CD4-positive, alpha-beta T cell (primary cell): ENCODE results near the gene SNX8. TPM values are rescaled to one million over a fixed set of nuclear protein-coding genes. Genes with fewer than 3 reads are reported as not detected.

Experiments used
- ATAC-seq: fragments of 200-7000 bp; cut with Tn5 transposase; one replicate; pipeline ENCODE4 v1.10.0; 2022; ENCODE audit warnings: mild to moderate bottlenecking; ENCODE audit not compliant: poor library complexity
- CTCF ChIA-PET: fragments of 350-600 bp; sonication (Branson Sonifier 250); formaldehyde crosslinking; loops from one replicate; lab custom pipeline; 2021; ENCODE audit warnings: antibody characterized with exemption, inconsistent platforms; lab: Charles Lee
- POLR2A ChIA-PET: fragments of 350-600 bp; sonication (Branson Sonifier 250); formaldehyde crosslinking; loops from one replicate; lab custom pipeline; 2021; ENCODE audit warnings: antibody characterized with exemption, inconsistent platforms; lab: Charles Lee
- DNase-seq, 14 experiments: peaks; one replicate each; pipeline ENCODE4 v3.0.0-alpha.2; 2013 to 2020; ENCODE audit warnings: mixed read lengths in 2 of 14
- H3K27ac ChIP-seq, 2 donors: one replicate each; pipeline versions ENCODE4 v1.5.1 to v1.7.0; 2013; ENCODE audit warnings: low read length in 2 of 2, low read depth in 1 of 2, mild to moderate bottlenecking in 1 of 2
- H3K27me3 ChIP-seq, 2 experiments: 1 replicate in 1 of 2; 2 replicates in 1 of 2; pipeline versions ENCODE4 v1.6.1 to v1.7.0; 2013; ENCODE audit warnings: low read length in 2 of 2, control low read depth in 1 of 2, mild to moderate bottlenecking in 1 of 2, moderate library complexity in 1 of 2; ENCODE audit not compliant: insufficient read depth in 2 of 2, control insufficient read depth in 1 of 2
- H3K36me3 ChIP-seq: one replicate; pipeline ENCODE4 v1.6.1; 2013; ENCODE audit warnings: low read length, control low read depth; ENCODE audit not compliant: insufficient read depth
- H3K4me1 ChIP-seq: one replicate; pipeline ENCODE4 v1.6.1; 2013; ENCODE audit warnings: low read length, control low read depth; ENCODE audit not compliant: insufficient read depth
- H3K4me3 ChIP-seq: one replicate; pipeline ENCODE4 v1.5.1; 2013; ENCODE audit warnings: mild to moderate bottlenecking, low read length, moderate library complexity
- H3K9me3 ChIP-seq, 2 experiments: 1 replicate in 1 of 2; 2 replicates in 1 of 2; pipeline versions ENCODE4 v1.6.1 to v1.7.0; 2013; ENCODE audit warnings: low read length in 2 of 2, mild to moderate bottlenecking in 2 of 2, control low read depth in 1 of 2, moderate library complexity in 1 of 2; ENCODE audit not compliant: control insufficient read depth in 1 of 2, insufficient read depth in 1 of 2
- H3K27ac Mint-ChIP-seq: one replicate; pipeline ENCODE4 v1.8.0; 2020; ENCODE audit warnings: mixed read lengths
- H3K27me3 Mint-ChIP-seq: one replicate; pipeline ENCODE4 v1.8.0; 2021; ENCODE audit warnings: mixed read lengths
- H3K36me3 Mint-ChIP-seq: one replicate; pipeline ENCODE4 v1.8.0; 2021; ENCODE audit warnings: low read depth, mixed read lengths
- H3K4me1 Mint-ChIP-seq: one replicate; pipeline ENCODE4 v1.8.0; 2021; ENCODE audit warnings: low read depth, mixed read lengths
- H3K4me3 Mint-ChIP-seq: one replicate; pipeline ENCODE4 v1.8.0; 2020; ENCODE audit warnings: mild to moderate bottlenecking, mixed read lengths
- H3K9me3 Mint-ChIP-seq: one replicate; pipeline ENCODE4 v1.8.0; 2020; ENCODE audit warnings: mixed read lengths
- intact Hi-C, 2 experiments: fragments of 100-400 bp; cut with DNase I in 1 of 2; cut with micrococcal nuclease in 1 of 2; formaldehyde crosslinking; loops; one replicate each; pipeline versions ENCODE4 v1.15.1 to v1.9.0; 2023 to 2025; cut with DNase I, micrococcal nuclease
- total RNA-seq, 174 experiments: library from RNA in 2 of 174; stranded (reverse) in 2 of 174; gene quantifications; one replicate each; pipeline ENCODE4 v1.2.3 and lab custom pipeline; 2021 to 2026
- TF ChIP-seq, protein P1 (sequence below): fragments of 200-600 bp; IDR thresholded peaks from one replicate; pipeline ENCODE4 v1.8.0; 2022; ENCODE audit warnings: antibody characterized with exemption, mild to moderate bottlenecking

Gene SNX8
- total RNA-seq, 2 experiments from 2014 or later, result 4.2 to 4.5 TPM

DNA sequence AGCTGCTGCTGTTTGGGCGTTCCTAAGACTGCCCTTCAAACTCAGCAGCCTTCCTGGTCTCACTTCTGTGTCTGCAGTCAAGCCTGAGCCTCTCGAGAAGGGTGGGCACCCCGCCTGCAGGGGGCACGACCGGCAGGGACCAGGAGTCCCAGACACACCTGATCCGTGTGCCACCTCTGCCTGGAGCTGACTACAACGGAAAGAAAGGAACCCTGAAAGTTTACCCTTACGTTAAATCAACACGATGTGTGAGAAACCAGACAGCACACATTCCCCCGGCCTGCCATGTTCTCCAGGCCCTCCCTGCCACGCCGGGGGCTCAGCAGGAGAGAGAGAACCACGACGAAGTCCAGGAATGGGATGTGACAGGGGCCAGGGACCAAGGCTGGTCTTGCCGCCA is 86.5 kb downstream of the SNX8 start:
- DNase-seq, result no peak
- ATAC-seq, result no peak
- peaks cover 52% of the 10 kb centered on the region for H3K36me3 Mint-ChIP-seq
- Histone ChIP-seq H3K36me3 (peaks cover 36% of the 10 kb centered on the region), H3K4me1 (peaks cover 25% of the 10 kb centered on the region), H3K4me3 (no peak overlapping the region), H3K27ac (no peak overlapping the region), H3K9me3 (no peaks in the 10 kb centered on the region), H3K27me3 (no peaks in the 10 kb centered on the region)
- no peaks in the 10 kb centered on the region for H3K9me3 Mint-ChIP-seq
- intact Hi-C loops, result no loop called here
- no peaks in the 10 kb centered on the region for H3K27me3 Mint-ChIP-seq
- H3K27ac Mint-ChIP-seq, result no peak overlapping the region
- ChIA-PET POLR2A (no interaction called here), CTCF (no interaction called here)
- no peak overlapping the region for H3K4me3 Mint-ChIP-seq
- H3K4me1 Mint-ChIP-seq, result peaks cover 23% of the 10 kb centered on the region
- TF ChIP-seq, protein P1, sequence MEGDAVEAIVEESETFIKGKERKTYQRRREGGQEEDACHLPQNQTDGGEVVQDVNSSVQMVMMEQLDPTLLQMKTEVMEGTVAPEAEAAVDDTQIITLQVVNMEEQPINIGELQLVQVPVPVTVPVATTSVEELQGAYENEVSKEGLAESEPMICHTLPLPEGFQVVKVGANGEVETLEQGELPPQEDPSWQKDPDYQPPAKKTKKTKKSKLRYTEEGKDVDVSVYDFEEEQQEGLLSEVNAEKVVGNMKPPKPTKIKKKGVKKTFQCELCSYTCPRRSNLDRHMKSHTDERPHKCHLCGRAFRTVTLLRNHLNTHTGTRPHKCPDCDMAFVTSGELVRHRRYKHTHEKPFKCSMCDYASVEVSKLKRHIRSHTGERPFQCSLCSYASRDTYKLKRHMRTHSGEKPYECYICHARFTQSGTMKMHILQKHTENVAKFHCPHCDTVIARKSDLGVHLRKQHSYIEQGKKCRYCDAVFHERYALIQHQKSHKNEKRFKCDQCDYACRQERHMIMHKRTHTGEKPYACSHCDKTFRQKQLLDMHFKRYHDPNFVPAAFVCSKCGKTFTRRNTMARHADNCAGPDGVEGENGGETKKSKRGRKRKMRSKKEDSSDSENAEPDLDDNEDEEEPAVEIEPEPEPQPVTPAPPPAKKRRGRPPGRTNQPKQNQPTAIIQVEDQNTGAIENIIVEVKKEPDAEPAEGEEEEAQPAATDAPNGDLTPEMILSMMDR, result no peak

GRCh38 chr7:2225830-2226229 is 88.4 kb downstream of the SNX8 start:
- H3K36me3 ChIP-seq, result peaks cover 47% of the 10 kb centered on the region
- ATAC-seq, result no peak
- intact Hi-C loops, result no loop called here

GRCh38 chr7:2225336-2225735 is 88.9 kb downstream of the SNX8 start:
- ChIA-PET POLR2A (no interaction called here), CTCF (no interaction called here)
- Mint-ChIP-seq H3K4me3 (no peak overlapping the region), H3K4me1 (peaks cover 10% of the 10 kb centered on the region), H3K36me3 (peaks cover 56% of the 10 kb centered on the region), H3K27me3 (no peaks in the 10 kb centered on the region), H3K9me3 (no peaks in the 10 kb centered on the region), H3K27ac (no peak overlapping the region)
- no peaks in the 10 kb centered on the region for H3K9me3 ChIP-seq
- no peaks in the 10 kb centered on the region for H3K27me3 ChIP-seq
- no peak overlapping the region for H3K27ac ChIP-seq
- ATAC-seq (no peak), DNase-seq (no peak)
- intact Hi-C loops, result no loop called here
- TF ChIP-seq, protein P1, result no peak
- H3K4me1 ChIP-seq, result peaks cover 5% of the 10 kb centered on the region
- H3K4me3 ChIP-seq, result no peak overlapping the region
- H3K36me3 ChIP-seq, result peaks cover 52% of the 10 kb centered on the region

More at GRCh38 chr7:2225830-2226229, 88.4 kb downstream of the SNX8 start:
- CTCF ChIA-PET, result no interaction called here
- Histone ChIP-seq H3K9me3 (no peaks in the 10 kb centered on the region), H3K4me1 (peaks cover 10% of the 10 kb centered on the region), H3K4me3 (no peak overlapping the region), H3K27me3 (no peaks in the 10 kb centered on the region), H3K27ac (no peak overlapping the region)
- peaks cover 15% of the 10 kb centered on the region for H3K4me1 Mint-ChIP-seq
- TF ChIP-seq, protein P1, result no peak
- H3K36me3 Mint-ChIP-seq, result peaks cover 56% of the 10 kb centered on the region
- no peak for DNase-seq
- no peak overlapping the region for H3K27ac Mint-ChIP-seq
- H3K4me3 Mint-ChIP-seq, result no peak overlapping the region
- no peaks in the 10 kb centered on the region for H3K9me3 Mint-ChIP-seq
- H3K27me3 Mint-ChIP-seq, result no peaks in the 10 kb centered on the region
- POLR2A ChIA-PET, result no interaction called here
